Neuronal stem cell (in vitro differentiated cells): ENCODE data around the gene FOXO1.

Source experiments
- DNase-seq: peaks from one replicate; pipeline ENCODE4 v3.0.0-alpha.2; 2013; ENCODE audit warnings: low spot score
- H2AFZ ChIP-seq: one replicate; pipeline ENCODE4 v1.6.1; 2013; ENCODE audit warnings: mild to moderate bottlenecking, low read length, inconsistent platforms
- H2AK5ac ChIP-seq: 2 replicates; pipeline ENCODE4 v1.6.1; 2013; ENCODE audit warnings: low read depth, mild to moderate bottlenecking, inconsistent platforms, low read length, moderate library complexity, mixed read lengths
- H2BK120ac ChIP-seq: 2 replicates; pipeline ENCODE4 v1.6.1; 2013; ENCODE audit warnings: low read depth, mild to moderate bottlenecking, inconsistent platforms, low read length, moderate library complexity, mixed read lengths
- H2BK12ac ChIP-seq: one replicate; pipeline ENCODE4 v1.6.1; 2013; ENCODE audit warnings: low read length, inconsistent platforms
- H2BK15ac ChIP-seq: 2 replicates; pipeline ENCODE4 v1.6.1; 2013; ENCODE audit warnings: mild to moderate bottlenecking, low read length, inconsistent platforms, mixed read lengths
- H2BK5ac ChIP-seq: one replicate; pipeline ENCODE4 v1.6.1; 2013; ENCODE audit warnings: inconsistent platforms, mild to moderate bottlenecking, low read length, moderate library complexity
- H3K14ac ChIP-seq: one replicate; pipeline ENCODE4 v1.6.1; 2013; ENCODE audit warnings: low read length, inconsistent platforms
- H3K18ac ChIP-seq: 2 replicates; pipeline ENCODE4 v1.6.1; 2013; ENCODE audit warnings: low read length, inconsistent platforms
- H3K23ac ChIP-seq: 2 replicates; pipeline ENCODE4 v1.6.1; 2013; ENCODE audit warnings: low read depth, mild to moderate bottlenecking, mixed read lengths, low read length, inconsistent platforms; ENCODE audit not compliant: poor library complexity
- H3K27ac ChIP-seq: replicated peaks from 3 replicates; pipeline ENCODE4 v1.5.1; 2013; ENCODE audit warnings: low read length, inconsistent platforms
- H3K27me3 ChIP-seq, 3 experiments: 2 replicates each; pipeline ENCODE4 v1.6.1; 2013; ENCODE audit warnings: low read length in 3 of 3, mild to moderate bottlenecking in 2 of 3, inconsistent platforms in 1 of 3, low read depth in 1 of 3, mixed read lengths in 1 of 3, moderate library complexity in 1 of 3; ENCODE audit not compliant: control insufficient read depth in 3 of 3, insufficient read depth in 3 of 3
- H3K36me3 ChIP-seq, 2 donors: replicated peaks in 1 of 2; 2 replicates each; pipeline ENCODE4 v1.6.1; 2013; ENCODE audit warnings: low read length in 2 of 2; ENCODE audit not compliant: control insufficient read depth in 2 of 2, insufficient read depth in 2 of 2
- H3K4ac ChIP-seq: 2 replicates; pipeline ENCODE4 v1.6.1; 2013; ENCODE audit warnings: inconsistent platforms, mild to moderate bottlenecking, low read length, moderate library complexity
- H3K4me1 ChIP-seq, 2 donors: 1 replicate in 1 of 2; 2 replicates in 1 of 2; pipeline ENCODE4 v1.6.1; 2013; ENCODE audit warnings: low read length in 2 of 2, low read depth in 1 of 2; ENCODE audit not compliant: control insufficient read depth in 2 of 2, insufficient read depth in 1 of 2
- H3K4me2 ChIP-seq: one replicate; pipeline ENCODE4 v1.6.1; 2013; ENCODE audit warnings: mild to moderate bottlenecking, low read length, inconsistent platforms; ENCODE audit not compliant: insufficient read depth, poor library complexity, severe bottlenecking
- H3K4me3 ChIP-seq, 2 donors: 2 replicates each; pipeline ENCODE4 v1.5.1; 2013; ENCODE audit warnings: low read length in 2 of 2, mild to moderate bottlenecking in 2 of 2, inconsistent platforms in 1 of 2, moderate library complexity in 1 of 2
- H3K79me1 ChIP-seq: one replicate; pipeline ENCODE4 v1.6.1; 2013; ENCODE audit warnings: low read depth, mild to moderate bottlenecking, inconsistent platforms, low read length, moderate library complexity
- H3K9ac ChIP-seq: one replicate; pipeline ENCODE4 v1.6.1; 2013; ENCODE audit warnings: mild to moderate bottlenecking, low read depth, low read length, inconsistent platforms; ENCODE audit not compliant: poor library complexity
- H3K9me3 ChIP-seq, 2 donors: replicated peaks in 1 of 2; 2 replicates each; pipeline versions ENCODE3 to v1.6.1; 2013; ENCODE audit warnings: low read length in 2 of 2, mild to moderate bottlenecking in 2 of 2, inconsistent platforms in 1 of 2, low read depth in 1 of 2, mixed read lengths in 1 of 2, moderate library complexity in 1 of 2; ENCODE audit not compliant: control insufficient read depth in 2 of 2, insufficient read depth in 1 of 2
- H4K8ac ChIP-seq: one replicate; pipeline ENCODE4 v1.6.1; 2013; ENCODE audit warnings: low read depth, mild to moderate bottlenecking, inconsistent platforms, low read length, moderate library complexity
- H4K91ac ChIP-seq: one replicate; pipeline ENCODE4 v1.6.1; 2013; ENCODE audit warnings: low read length, low read depth, mild to moderate bottlenecking, inconsistent platforms; ENCODE audit not compliant: poor library complexity
- WGBS, 2 donors: extraction: QIAGEN DNeasy Blood & Tissue Kit; methylation state at CpG; one replicate each; pipeline ENCODE4 v1.1.7; 2013; ENCODE audit warnings: missing lambda C conversion rate in 2 of 2, mixed read lengths in 1 of 2; ENCODE audit not compliant: insufficient read length in 2 of 2, insufficient replicate concordance in 1 of 2; ENCODE audit errors: extremely low coverage in 2 of 2; 5-methylcytosine and 5-hydroxymethylcytosine counted together

FOXO1 gene

DNA sequence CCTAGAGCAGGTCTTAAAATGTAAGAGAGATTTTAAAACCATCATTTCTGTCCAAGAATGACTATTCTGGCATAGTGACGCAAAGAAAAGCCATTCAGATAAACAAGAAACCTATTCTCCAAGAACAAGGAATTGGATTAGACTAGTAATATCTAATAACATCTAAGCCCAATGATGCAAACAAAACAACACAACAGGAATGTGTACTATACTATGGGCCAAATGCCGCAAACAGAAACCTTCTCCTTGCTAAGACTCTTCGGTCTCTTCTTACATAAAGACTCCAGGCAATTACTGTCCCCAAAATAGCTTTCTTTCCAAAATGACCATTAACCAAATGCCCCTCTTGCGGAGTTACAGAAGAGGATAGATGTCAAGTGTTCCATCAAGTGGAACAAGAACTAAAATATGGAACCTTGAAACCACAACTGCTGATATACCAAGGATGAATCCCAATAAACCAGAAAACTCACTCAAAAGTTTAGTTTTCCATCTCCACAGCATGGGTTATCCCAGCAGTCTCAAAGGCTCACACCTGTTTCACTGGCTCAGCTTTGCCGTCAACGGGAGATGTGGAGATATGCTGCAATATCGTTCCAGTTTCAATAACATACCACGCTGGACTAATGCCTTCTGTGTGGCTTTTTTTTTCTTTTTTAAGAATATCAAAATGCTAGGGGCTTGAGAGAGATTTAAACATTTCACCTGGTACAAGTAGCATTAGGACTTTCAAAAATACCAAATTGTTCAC lies 76.2 kb downstream of the FOXO1 start:
- no peaks in the 10 kb centered on the region for H3K27me3 ChIP-seq
- no peak overlapping the region for H2BK5ac ChIP-seq
- no peak overlapping the region for H3K4ac ChIP-seq
- H2BK15ac ChIP-seq = no peak overlapping the region
- no peak overlapping the region for H2AK5ac ChIP-seq
- H2BK120ac ChIP-seq = no peak overlapping the region
- no peaks in the 10 kb centered on the region for H3K36me3 ChIP-seq
- H3K4me3 ChIP-seq = no peak overlapping the region
- H3K4me2 ChIP-seq = no peak overlapping the region
- H3K27ac ChIP-seq = no peak overlapping the region
- no peak overlapping the region for H2BK12ac ChIP-seq
- no peaks in the 10 kb centered on the region for H3K79me1 ChIP-seq
- peaks cover 1 to 43% of the 10 kb centered on the region in 2 donors for H3K4me1 ChIP-seq
- no peak overlapping the region for H3K9ac ChIP-seq
- H3K23ac ChIP-seq = no peak overlapping the region
- no peak overlapping the region for H4K91ac ChIP-seq
- H3K9me3 ChIP-seq = peaks cover 0 to 2% of the 10 kb centered on the region in 2 donors
- H3K14ac ChIP-seq = no peak overlapping the region
- WGBS, 2 donors = no CpG with 5 or more reads among the region's 8 CpGs
- H4K8ac ChIP-seq = no peak overlapping the region
- H3K18ac ChIP-seq = no peak overlapping the region
- no peak for DNase-seq
- H2AFZ ChIP-seq = no peak overlapping the region

DNA sequence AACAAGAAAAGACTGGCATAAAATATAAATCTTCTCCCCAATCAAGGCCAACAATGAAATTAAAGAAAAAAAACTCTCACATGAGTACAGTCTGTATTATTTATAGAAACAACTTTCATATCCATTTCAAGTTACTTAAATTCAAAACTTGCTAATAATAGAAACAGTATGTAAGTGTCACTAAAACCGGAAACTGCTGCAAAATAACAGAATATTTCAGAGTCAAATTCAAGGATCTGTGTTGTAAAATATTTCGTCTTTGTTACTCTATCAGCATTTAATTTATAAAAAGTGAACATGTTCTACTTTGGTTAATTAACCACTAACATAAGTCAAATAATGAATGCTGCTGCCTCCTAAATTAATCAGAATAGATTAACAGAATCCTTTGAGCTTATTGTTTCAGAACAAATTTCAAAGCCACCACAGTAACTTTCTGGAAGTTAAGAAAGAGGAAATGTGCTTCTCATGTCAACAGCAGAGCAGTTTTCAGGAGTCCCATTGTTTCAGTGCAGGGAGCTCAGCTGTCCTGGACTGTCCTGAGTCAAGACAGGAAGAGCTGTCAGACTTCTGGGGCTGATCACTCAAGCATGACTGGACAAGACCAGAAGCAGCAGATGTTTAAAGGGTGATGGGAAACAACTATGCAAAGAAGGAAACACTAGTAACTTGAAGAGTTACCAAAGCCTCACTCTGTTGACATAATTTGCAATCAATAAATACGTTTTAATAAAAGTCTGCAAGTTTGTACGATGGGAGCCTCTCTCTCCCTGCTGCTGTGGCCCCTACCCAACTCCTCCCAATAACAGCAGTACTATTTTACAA lies 76.9 kb downstream of the FOXO1 start:
- WGBS, 2 donors = no CpG with 5 or more reads among the region's 4 CpGs
- Histone ChIP-seq H3K4ac (no peak overlapping the region), H2BK120ac (no peak overlapping the region), H3K18ac (no peak overlapping the region), H3K14ac (no peak overlapping the region), H3K9me3 (peaks cover 0 to 3% of the 10 kb centered on the region in 2 donors), H2AFZ (no peak overlapping the region), H3K4me2 (no peak overlapping the region), H4K91ac (no peak overlapping the region), H3K27ac (no peak overlapping the region), H3K27me3 (no peaks in the 10 kb centered on the region), H3K79me1 (no peaks in the 10 kb centered on the region), H3K36me3 (no peaks in the 10 kb centered on the region), H3K4me1 (peaks cover 1 to 43% of the 10 kb centered on the region in 2 donors), H3K23ac (no peak overlapping the region), H2BK12ac (no peak overlapping the region), H3K4me3 (no peak overlapping the region), H2AK5ac (no peak overlapping the region), H2BK15ac (no peak overlapping the region), H2BK5ac (no peak overlapping the region), H3K9ac (no peak overlapping the region), H4K8ac (no peak overlapping the region)
- peak; percentile 18 for DNase-seq

DNA sequence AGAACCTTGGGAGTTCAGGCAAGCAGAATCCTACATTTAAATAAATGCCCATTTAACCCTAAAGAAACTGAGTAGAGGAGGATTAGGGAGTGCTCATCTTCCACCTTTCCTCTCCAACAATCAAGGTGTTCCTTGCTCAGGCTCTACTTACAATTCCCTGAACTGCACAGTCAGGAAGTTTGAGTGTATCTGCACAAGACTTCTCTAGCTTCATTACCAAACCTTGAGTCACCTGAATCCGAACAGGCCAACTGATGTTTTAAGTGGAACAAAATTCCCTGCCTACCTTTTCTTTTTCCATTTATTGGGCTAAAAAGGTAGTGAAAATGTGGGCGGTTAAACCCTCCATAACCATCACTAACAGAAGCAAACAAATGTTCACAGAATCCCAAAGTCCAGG lies 78.3 kb downstream of the FOXO1 start:
- Histone ChIP-seq H4K8ac (no peak overlapping the region), H3K23ac (no peak overlapping the region), H2AFZ (no peak overlapping the region), H2BK5ac (no peak overlapping the region), H3K4me2 (no peak overlapping the region), H3K4ac (no peak overlapping the region), H2BK12ac (no peak overlapping the region), H2BK15ac (no peak overlapping the region), H2AK5ac (no peak overlapping the region), H3K79me1 (no peaks in the 10 kb centered on the region), H3K9ac (no peak overlapping the region), H3K36me3 (no peaks in the 10 kb centered on the region), H3K27ac (no peak overlapping the region), H3K18ac (no peak overlapping the region), H4K91ac (no peak overlapping the region), H3K4me1 (peaks cover 1 to 43% of the 10 kb centered on the region in 2 donors), H3K9me3 (peaks cover 0 to 12% of the 10 kb centered on the region in 2 donors), H2BK120ac (no peak overlapping the region), H3K27me3 (no peaks in the 10 kb centered on the region), H3K4me3 (no peak overlapping the region), H3K14ac (no peak overlapping the region)
- no peak for DNase-seq
- WGBS, 2 donors = no CpG with 5 or more reads among the region's 2 CpGs

DNA sequence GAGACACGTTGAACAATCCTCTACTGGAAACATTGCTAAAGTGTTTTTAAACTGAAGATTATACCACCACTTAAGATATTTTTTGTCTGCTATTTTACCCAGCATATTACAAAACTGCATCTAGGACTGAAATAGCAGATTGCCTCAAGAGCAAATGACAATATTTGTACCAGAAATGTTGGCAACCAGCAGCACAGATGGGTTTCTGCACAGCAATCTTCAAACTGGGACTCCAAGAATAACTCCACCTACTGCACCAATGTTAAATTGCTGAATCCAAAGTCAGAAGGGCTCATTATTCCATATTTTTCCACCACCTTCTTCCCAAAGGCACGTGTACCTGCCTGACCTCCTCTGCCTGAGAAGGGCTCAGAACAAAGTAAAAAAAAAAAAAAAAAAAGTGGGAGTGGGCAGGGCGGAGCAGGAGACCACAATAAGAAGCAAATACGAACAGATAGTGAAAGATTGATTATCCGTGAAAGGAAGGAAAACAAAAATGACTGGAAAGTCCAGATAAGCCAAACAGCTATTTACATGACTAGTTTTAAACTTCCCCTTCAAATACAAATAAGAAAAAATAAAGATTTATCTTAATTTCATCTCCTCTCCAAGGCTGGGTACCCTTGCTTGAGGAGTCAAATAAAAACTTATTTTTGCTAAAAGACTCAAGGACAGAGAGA lies 79.4 kb downstream of the FOXO1 start:
- H3K14ac ChIP-seq = no peak overlapping the region
- H2BK12ac ChIP-seq = no peak overlapping the region
- no peak overlapping the region for H2AFZ ChIP-seq
- no peak overlapping the region for H3K9ac ChIP-seq
- no CpG with 5 or more reads among the region's 5 CpGs for WGBS, 2 donors
- peaks cover 0 to 23% of the 10 kb centered on the region in 2 donors for H3K9me3 ChIP-seq
- H4K8ac ChIP-seq = no peak overlapping the region
- no peaks in the 10 kb centered on the region for H3K27me3 ChIP-seq
- H2BK5ac ChIP-seq = no peak overlapping the region
- H3K36me3 ChIP-seq = no peaks in the 10 kb centered on the region
- no peak for DNase-seq
- H2BK120ac ChIP-seq = no peak overlapping the region
- H2BK15ac ChIP-seq = no peak overlapping the region
- peaks cover 1 to 43% of the 10 kb centered on the region in 2 donors for H3K4me1 ChIP-seq
- no peak overlapping the region for H3K4ac ChIP-seq
- no peak overlapping the region for H2AK5ac ChIP-seq
- no peak overlapping the region for H3K4me2 ChIP-seq
- H3K79me1 ChIP-seq = no peaks in the 10 kb centered on the region
- H3K27ac ChIP-seq = no peak overlapping the region
- H3K4me3 ChIP-seq = no peak overlapping the region
- H3K18ac ChIP-seq = no peak overlapping the region
- H4K91ac ChIP-seq = no peak overlapping the region
- no peak overlapping the region for H3K23ac ChIP-seq
